GM23338 (cell line): Measurements from ENCODE around the gene MBD2.

ENCODE experiments used
- CTCF ChIP-seq, 2 experiments: fragments of 200-600 bp in 1 of 2; sonication (generic) in 1 of 2; conservative IDR thresholded peaks; 2 replicates each; pipeline versions ENCODE4 v1.5.1 to v1.6.1; 2016 to 2017; ENCODE audit warnings: antibody characterized with exemption in 2 of 2, low read depth in 2 of 2, mild to moderate bottlenecking in 2 of 2, moderate library complexity in 1 of 2
- EZH2 ChIP-seq: fragments of 200-600 bp; sonication (generic); IDR thresholded peaks from one replicate; pipeline ENCODE4 v1.8.0; 2017; ENCODE audit warnings: antibody characterized with exemption, mild to moderate bottlenecking, low read depth; ENCODE audit not compliant: unreplicated experiment
- EZH2phosphoT487 ChIP-seq: fragments of 200-600 bp; sonication (generic); IDR thresholded peaks from one replicate; pipeline ENCODE4 v1.8.1; 2018; ENCODE audit warnings: antibody characterized with exemption; ENCODE audit not compliant: unreplicated experiment
- POLR2AphosphoS5 ChIP-seq: IDR thresholded peaks from 2 replicates; pipeline ENCODE4 v1.6.1; 2016; ENCODE audit warnings: antibody characterized with exemption, low read depth
- STAT1 ChIP-seq: IDR thresholded peaks from one replicate; pipeline ENCODE4 v1.6.1; 2016; ENCODE audit warnings: antibody characterized with exemption; ENCODE audit not compliant: unreplicated experiment
- ZNF331 ChIP-seq: fragments of 250-450 bp; sonication (Bioruptor Pico); IDR thresholded peaks from 2 replicates; pipeline ENCODE4 v1.5.0; 2020; ENCODE audit warnings: low read depth, mild to moderate bottlenecking, moderate library complexity

- TF ChIP-seq CTCF (conservative IDR thresholded peaks at IDR 0.05; ENCODE audit: low read depth in 2 of 2): no peak
- no peak for TF ChIP-seq ZNF331 (CRISPR knock-in tag)
- TF ChIP-seq STAT1: no peak
- no peak for TF ChIP-seq EZH2
- TF ChIP-seq EZH2phosphoT487: no peak
- no peak for TF ChIP-seq POLR2AphosphoS5
These were observed 107.8 kb downstream of the MBD2 start for GRCh38 chr18:54116541-54117257.
